GM18868 (cell line): Measurements from ENCODE around the gene GTF2I.
"Not testable (repeated sequence)": the region's sequence is repeated elsewhere in the genome, so short reads cannot be mapped to it uniquely, and the experiment has no call there.

Experiments used
- ATAC-seq: cut with Tn5 transposase; IDR thresholded peaks from one replicate; pipeline ENCODE4 v1.9.1; 2021; ENCODE audit warnings: mild to moderate bottlenecking, moderate library complexity; ENCODE audit not compliant: unreplicated experiment

GTF2I gene

GRCh38 chr7:74773760-74774750 is 116.5 kb downstream of the GTF2I start, which contains the start of gene NCF1:
NCF1 (plus strand) TSS chr7:74774011; CDS start chr7:74774032, 21 bp downstream.
- ATAC-seq, result peak; percentile 83

GRCh38 chr7:74775111-74775510 is 117.6 kb downstream of the GTF2I start:
- ATAC-seq, result peak; percentile 46

- ATAC-seq, result not testable (repeated sequence)
Observed at GRCh38 chr7:74779053-74779452, 121.5 kb downstream of the GTF2I start.

GRCh38 chr7:74781746-74782145 is 124.2 kb downstream of the GTF2I start:
- ATAC-seq, result not testable (repeated sequence)

- not testable (repeated sequence) for ATAC-seq
Observed at GRCh38 chr7:74783595-74783994, 126.1 kb downstream of the GTF2I start.

- peak; percentile 86 for ATAC-seq
Observed at GRCh38 chr7:74788369-74789150, 131.0 kb downstream of the GTF2I start.

- ATAC-seq, result not testable (repeated sequence)
Observed at GRCh38 chr7:74789200-74789736, 131.8 kb downstream of the GTF2I start.

- ATAC-seq, result not testable (repeated sequence)
Observed at GRCh38 chr7:74797848-74798622, 140.5 kb downstream of the GTF2I start.

- not testable (repeated sequence) for ATAC-seq
Observed at GRCh38 chr7:74798644-74799043, 141.1 kb downstream of the GTF2I start.
